GM12891 (cell line): ENCODE measurements around the gene GBF1.

Experiments
- DNase-seq: peaks from one replicate; pipeline ENCODE4 v3.0.0; 2011; ENCODE audit warnings: low spot score; ENCODE audit not compliant: insufficient read length
- FAIRE-seq: peaks from 2 replicates; lab custom pipeline; 2011; peaks lifted over from hg19 to GRCh38; lab: Jason Lieb, UNC
- PAX5 ChIP-seq: IDR thresholded peaks from 2 replicates; pipeline ENCODE4 v1.6.1; 2011; ENCODE audit warnings: low read length, moderate library complexity, mild to moderate bottlenecking; ENCODE audit not compliant: insufficient read depth, severe bottlenecking
- POLR2A ChIP-seq: IDR thresholded peaks from 2 replicates; pipeline ENCODE4 v1.6.1; 2011; ENCODE audit warnings: low read depth, low read length, control low read depth
- POLR2AphosphoS5 ChIP-seq: IDR thresholded peaks from 2 replicates; pipeline ENCODE4 v1.6.1; 2011; ENCODE audit warnings: low read depth, low read length, control low read depth
- POU2F2 ChIP-seq: IDR thresholded peaks from 2 replicates; pipeline ENCODE4 v1.6.1; 2011; ENCODE audit warnings: low read depth, mild to moderate bottlenecking, control low read depth, low read length, moderate library complexity
- SPI1 ChIP-seq: IDR thresholded peaks from 2 replicates; pipeline ENCODE4 v1.6.1; 2011; ENCODE audit warnings: low read depth, low read length, control low read depth
- TAF1 ChIP-seq: IDR thresholded peaks from 2 replicates; pipeline ENCODE4 v1.6.1; 2011; ENCODE audit warnings: low read depth, low read length, control low read depth

GBF1 gene

DNA sequence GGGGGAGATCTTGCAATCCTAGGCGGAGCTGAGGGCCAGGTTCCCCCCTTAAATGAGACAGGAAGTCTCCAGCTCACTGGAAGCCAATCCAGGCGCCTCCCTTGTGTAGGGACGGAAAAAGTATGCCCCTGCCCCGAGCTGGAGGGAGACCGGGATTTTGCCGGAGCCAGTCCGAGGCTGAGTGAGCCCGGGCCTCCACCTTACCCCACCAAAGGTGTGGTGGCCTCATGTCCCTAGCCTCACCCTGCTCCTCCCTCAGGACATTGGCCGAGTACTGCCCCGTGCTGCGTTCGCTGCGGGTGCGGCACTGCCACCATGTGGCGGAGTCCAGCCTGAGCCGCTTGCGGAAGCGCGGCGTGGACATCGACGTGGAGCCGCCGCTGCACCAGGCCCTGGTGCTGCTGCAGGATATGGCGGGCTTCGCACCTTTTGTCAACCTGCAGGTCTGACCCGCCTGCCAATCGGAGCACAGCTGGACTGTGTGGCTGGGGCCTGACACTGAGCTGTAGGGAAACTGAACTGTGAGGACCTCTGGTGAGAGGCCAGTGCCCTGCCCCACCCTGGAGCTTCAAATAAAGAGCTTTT is 177.3 kb downstream of the GBF1 start:
- DNase-seq (peak; percentile 65), FAIRE-seq (peak; percentile 97)
- no peak for TF ChIP-seq SPI1
- TF ChIP-seq POLR2A, result no peak; the same call in 1 of the 2 replicates
- TF ChIP-seq POU2F2, result peak; percentile 80
- TF ChIP-seq PAX5, result no peak
- no peak for TF ChIP-seq TAF1

DNA sequence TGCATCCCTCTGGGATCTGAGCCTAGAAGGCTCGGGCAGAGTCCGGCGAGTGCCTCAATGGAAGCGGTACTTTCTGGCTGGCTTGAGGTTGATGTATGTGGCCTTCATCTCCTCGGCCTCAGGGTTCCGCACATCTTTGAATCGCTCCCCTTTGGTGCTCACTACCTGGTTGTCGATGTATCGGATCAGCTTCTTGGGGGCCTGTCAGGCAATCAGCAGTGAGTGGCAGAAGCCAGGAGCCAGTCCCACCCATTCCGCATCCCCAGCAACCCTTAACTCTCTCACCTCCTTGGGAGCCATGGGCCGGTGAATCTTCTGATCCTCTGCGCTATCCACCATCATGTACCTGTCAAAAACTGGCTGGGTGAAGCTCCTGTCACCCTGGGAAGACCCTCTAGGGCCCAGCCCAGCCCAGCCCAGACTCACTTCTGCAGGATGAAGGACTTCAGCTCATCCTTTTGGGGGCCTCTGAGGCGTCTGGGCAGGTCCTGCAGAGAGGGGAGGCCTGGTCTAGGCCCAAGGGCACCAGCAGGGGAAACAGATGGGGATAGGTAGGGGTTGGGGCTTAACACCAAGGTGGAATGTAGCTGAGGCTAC is 178.1 kb downstream of the GBF1 start:
- TF ChIP-seq SPI1 (no peak), POLR2A (no peak), POU2F2 (no peak)
- DNase-seq (no peak), FAIRE-seq (no peak)

DNA sequence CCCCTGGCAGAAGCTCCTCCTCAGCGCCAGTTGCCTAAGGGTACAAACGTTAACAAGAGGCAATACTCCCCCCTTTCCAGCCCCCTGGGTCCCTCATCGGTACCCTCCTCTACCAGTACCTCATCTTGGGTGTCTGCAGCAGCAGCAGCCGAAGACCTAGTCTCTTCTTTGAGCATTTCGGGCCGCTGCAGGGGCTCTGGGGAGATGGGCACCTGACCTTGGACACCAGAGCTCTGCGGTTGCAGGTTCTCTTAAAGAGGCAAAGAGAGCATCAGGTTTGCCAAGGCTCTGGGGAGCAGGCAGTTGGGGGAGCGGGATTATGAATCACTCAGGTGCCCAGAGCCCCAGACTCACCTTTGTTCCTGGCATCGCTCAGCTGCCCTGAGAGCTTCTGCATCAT is 178.8 kb downstream of the GBF1 start:
- FAIRE-seq (no peak), DNase-seq (no peak)
- no peak for TF ChIP-seq POLR2A
- TF ChIP-seq SPI1, result no peak
- no peak for TF ChIP-seq POLR2AphosphoS5
- TF ChIP-seq POU2F2, result no peak
- no peak for TF ChIP-seq TAF1
- no peak for TF ChIP-seq PAX5

DNA sequence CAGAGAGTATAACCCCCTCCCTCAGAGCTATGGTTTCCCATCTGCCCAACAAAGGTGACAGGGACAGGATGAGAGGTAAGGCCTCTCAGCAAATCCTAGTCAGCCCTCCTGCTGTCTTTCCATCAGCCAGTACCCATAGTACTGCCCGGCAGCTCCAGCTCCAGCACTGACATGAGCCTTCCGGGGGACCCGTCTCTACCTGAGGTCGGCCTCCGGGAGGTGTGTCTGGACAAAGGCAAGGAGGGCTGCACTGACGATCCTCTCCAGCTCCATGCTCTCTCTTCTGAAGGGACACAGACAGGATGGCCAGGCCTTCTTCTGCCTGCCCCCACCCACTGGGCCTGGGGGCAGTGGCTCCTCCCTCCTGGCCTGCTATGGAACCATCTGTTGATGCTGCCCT is 179.6 kb downstream of the GBF1 start:
- no peak for FAIRE-seq
- no peak for DNase-seq
- TF ChIP-seq POU2F2, result no peak
- TF ChIP-seq SPI1, result no peak
- TF ChIP-seq POLR2AphosphoS5, result no peak
- TF ChIP-seq PAX5, result no peak
- TF ChIP-seq TAF1, result no peak

DNA sequence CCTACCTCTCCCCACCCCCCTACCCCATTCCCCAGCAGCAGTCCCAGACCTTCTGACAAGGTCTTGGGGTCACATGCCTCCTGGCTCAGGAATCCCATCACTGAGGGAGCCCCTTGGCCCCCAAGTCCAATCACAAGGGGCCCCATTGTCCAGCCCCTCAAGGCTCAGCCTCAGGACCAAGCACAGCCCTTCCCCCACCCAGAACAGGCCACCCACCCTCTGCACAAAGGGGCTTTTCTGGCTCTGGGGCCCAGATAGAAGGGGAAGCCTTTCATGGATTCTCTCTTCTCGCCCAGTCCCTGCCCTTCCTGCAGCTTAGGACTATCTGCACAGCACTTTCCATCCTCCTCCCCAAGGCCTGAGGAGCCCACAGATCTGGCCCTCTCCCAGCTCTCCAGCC is 180.1 kb downstream of the GBF1 start:
- TF ChIP-seq TAF1, result no peak
- no peak for TF ChIP-seq POLR2AphosphoS5
- TF ChIP-seq SPI1, result no peak
- no peak for TF ChIP-seq PAX5
- no peak for TF ChIP-seq POU2F2
- no peak for TF ChIP-seq POLR2A
- no peak for FAIRE-seq
- DNase-seq, result no peak

DNA sequence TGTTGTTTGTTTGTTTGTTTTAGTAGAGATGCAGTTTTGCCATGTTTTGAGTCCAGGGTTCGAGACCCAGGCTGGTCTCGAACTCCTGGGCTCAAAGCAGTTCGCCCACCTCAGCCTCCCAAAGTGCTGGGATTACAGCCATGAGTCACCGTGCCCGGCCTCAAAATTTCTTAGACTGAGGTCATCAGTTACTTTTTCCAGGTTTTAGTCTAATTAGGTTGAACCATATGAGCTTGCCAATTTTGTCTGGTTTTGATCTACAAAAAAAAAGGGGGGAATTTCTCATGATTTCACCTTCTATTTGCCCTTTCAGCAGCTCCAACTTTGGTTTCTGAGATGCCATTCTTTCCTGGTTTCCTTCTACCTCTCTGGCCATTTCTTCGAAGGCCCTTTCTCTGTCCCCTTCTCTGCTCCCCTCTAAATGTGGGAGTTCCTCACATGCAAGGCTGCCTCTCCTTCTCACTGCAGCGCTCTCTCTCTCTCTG is 181.5 kb downstream of the GBF1 start:
- no peak for TF ChIP-seq PAX5
- no peak for TF ChIP-seq POU2F2
- no peak for TF ChIP-seq POLR2A
- TF ChIP-seq TAF1, result no peak
- no peak for TF ChIP-seq POLR2AphosphoS5
- DNase-seq, result no peak
- FAIRE-seq, result no peak

DNA sequence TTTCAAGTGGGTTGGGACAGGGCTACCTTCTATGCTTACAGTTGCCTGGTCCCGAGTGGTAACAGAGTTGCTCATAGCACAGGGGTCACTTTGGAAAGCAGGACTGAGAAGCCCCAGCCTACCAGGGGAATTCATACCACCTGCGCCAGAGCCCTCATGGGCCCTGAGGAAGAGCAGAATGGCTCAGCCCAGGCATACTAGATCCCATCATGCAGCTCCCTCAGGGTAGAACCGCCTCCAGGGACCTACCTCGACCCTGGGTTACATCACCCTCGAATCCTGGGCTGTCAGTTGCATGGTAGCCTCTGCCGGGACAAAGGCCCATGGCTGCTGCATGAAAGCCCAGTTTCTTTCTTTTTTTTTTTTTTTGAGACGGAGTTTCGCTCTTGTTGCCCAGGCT is 184.1 kb downstream of the GBF1 start:
- FAIRE-seq (no peak), DNase-seq (no peak)
- TF ChIP-seq SPI1 (no peak), POLR2AphosphoS5 (no peak), TAF1 (no peak), POLR2A (no peak), POU2F2 (no peak), PAX5 (no peak)

DNA sequence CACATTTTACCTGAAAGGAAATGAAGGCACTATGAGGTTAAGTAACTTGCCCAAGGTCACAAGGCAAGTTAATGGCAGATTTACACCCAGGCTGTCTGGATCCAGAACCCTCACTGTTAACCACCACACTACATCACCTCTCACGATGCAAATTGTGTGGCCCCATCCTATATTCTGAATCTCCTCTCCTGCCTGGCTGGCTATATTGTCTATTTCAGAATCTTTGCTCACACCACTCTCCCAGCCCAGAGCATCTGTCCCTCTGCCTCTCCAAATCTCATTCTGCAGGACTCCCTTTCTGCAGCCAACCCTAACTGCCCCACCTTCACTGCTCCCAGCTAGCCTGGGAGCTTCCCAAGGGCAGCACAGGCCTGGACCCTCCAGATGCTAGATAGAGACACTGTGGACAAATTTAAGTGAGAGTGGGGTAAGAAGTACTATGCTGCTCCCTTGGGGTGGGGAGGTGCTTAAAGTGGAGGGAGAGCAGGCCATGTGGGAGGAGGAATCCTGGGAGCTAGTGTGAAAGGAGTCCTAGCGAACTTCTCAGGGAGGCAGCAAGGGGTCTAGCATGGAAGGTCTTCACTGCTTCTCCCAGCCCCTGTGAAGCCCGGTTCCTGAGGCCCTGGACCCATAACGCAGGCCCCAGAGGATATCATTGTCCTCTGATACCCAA is 186.3 kb downstream of the GBF1 start:
- no peak for FAIRE-seq
- DNase-seq, result no peak
- TF ChIP-seq TAF1 (no peak), POLR2A (no peak), POU2F2 (peak; percentile 75; the same call in 1 of the 2 replicates), PAX5 (no peak), POLR2AphosphoS5 (0 out of 2 replicates have a peak, but pooled peaks have one; percentile 24), SPI1 (no peak)
